HCT116 (cell line): ENCODE results near the gene NUP188.
A peak's percentile ranks its signal among the peaks of the same experiment; 100 is the strongest.

ENCODE experiments used
- CBX3 ChIP-seq: IDR thresholded peaks from 2 replicates; pipeline ENCODE4 v1.6.1; 2012; ENCODE audit warnings: low read depth
- CTCF ChIP-seq, 3 experiments: fragments of 200-600 bp in 1 of 3; sonication (generic) in 1 of 3; IDR thresholded peaks in 2 of 3; conservative IDR thresholded peaks in 1 of 3; 2 replicates each; pipeline ENCODE4 v1.5.1; 2012 to 2017; ENCODE audit warnings: low read depth in 2 of 3, low read length in 2 of 3, antibody characterized with exemption in 1 of 3, borderline replicate concordance in 1 of 3, control low read depth in 1 of 3, mild to moderate bottlenecking in 1 of 3, mixed read lengths in 1 of 3, mixed run types in 1 of 3, moderate library complexity in 1 of 3; ENCODE audit not compliant: insufficient read depth in 1 of 3
- ELF1 ChIP-seq: IDR thresholded peaks from 2 replicates; pipeline ENCODE4 v1.6.1; 2012; ENCODE audit warnings: low read depth, borderline replicate concordance
- EZH2phosphoT487 ChIP-seq: fragments of 200-600 bp; IDR thresholded peaks from 2 replicates; pipeline ENCODE4 v1.6.1; 2018; ENCODE audit warnings: antibody characterized with exemption, borderline replicate concordance
- FOSL1 ChIP-seq: IDR thresholded peaks from 2 replicates; pipeline ENCODE4 v1.6.1; 2012; ENCODE audit warnings: low read depth
- POLR2A ChIP-seq: IDR thresholded peaks from 2 replicates; pipeline ENCODE4 v1.7.0; 2011; ENCODE audit warnings: borderline replicate concordance; ENCODE audit not compliant: insufficient read depth, insufficient read length; ENCODE audit errors: extremely low read depth
- POLR2AphosphoS5 ChIP-seq: IDR thresholded peaks from 2 replicates; pipeline ENCODE4 v1.6.1; 2011; ENCODE audit warnings: mild to moderate bottlenecking, low read depth, low read length, moderate library complexity
- SP1 ChIP-seq: IDR thresholded peaks from 2 replicates; pipeline ENCODE4 v1.6.1; 2012; ENCODE audit warnings: low read depth
- SRF ChIP-seq: IDR thresholded peaks from 2 replicates; pipeline ENCODE4 v1.6.1; 2012; ENCODE audit warnings: low read depth
- ZBTB33 ChIP-seq: IDR thresholded peaks from 2 replicates; pipeline ENCODE4 v1.6.1; 2011; ENCODE audit warnings: mild to moderate bottlenecking, low read length, moderate library complexity; ENCODE audit not compliant: insufficient replicate concordance; ENCODE audit errors: extremely low read depth
- ZFX ChIP-seq: fragments of 450-650 bp; IDR thresholded peaks from 2 replicates; pipeline ENCODE4 v1.6.1; 2017

GRCh38 chr9:128992995-128993394 lies 45.5 kb downstream of the NUP188 start:
- no peak for TF ChIP-seq SP1
- TF ChIP-seq POLR2AphosphoS5: no peak
- no peak for TF ChIP-seq SRF
- TF ChIP-seq POLR2A: no peak
- no peak for TF ChIP-seq ELF1
- peak; percentile 33 to 44 (median 40); a peak in 5 of 6 replicates for TF ChIP-seq CTCF (IDR thresholded peaks at IDR 0.05 in 2 of 3, conservative IDR thresholded peaks at IDR 0.05 in 1 of 3; ENCODE audit: borderline replicate concordance in 1 of 3, insufficient read depth in 1 of 3, low read depth in 2 of 3, low read length in 2 of 3)
- no peak for TF ChIP-seq EZH2phosphoT487
- no peak for TF ChIP-seq CBX3
- no peak for TF ChIP-seq ZFX
- TF ChIP-seq FOSL1: no peak
- no peak for TF ChIP-seq ZBTB33
